GM12873 (cell line): ENCODE results near the gene CFLAR.
A peak's percentile ranks its signal among the peaks of the same experiment; 100 is the strongest.

ENCODE experiments used
- CTCF ChIP-seq: IDR thresholded peaks from 2 replicates; pipeline ENCODE4 v1.5.1; 2012; ENCODE audit warnings: low read depth, mild to moderate bottlenecking, moderate library complexity, low read length, control low read depth; ENCODE audit not compliant: insufficient read depth; ENCODE audit errors: missing control alignments

The CFLAR gene

GRCh38 chr2:201182650-201183364 is 66.8 kb downstream of the CFLAR start, which contains the start of gene CASP10:
Gene CASP10, plus strand, starts transcription at chr2:201183141. Its CDS starts 2,637 bp downstream, at chr2:201185778.
- peak; percentile 60 for TF ChIP-seq CTCF

GRCh38 chr2:201183365-201183727 is 67.4 kb downstream of the CFLAR start:
- TF ChIP-seq CTCF: no peak

GRCh38 chr2:201185863-201186262 is 69.9 kb downstream of the CFLAR start:
- TF ChIP-seq CTCF: no peak

- TF ChIP-seq CTCF: no peak
Observed at GRCh38 chr2:201186982-201187381, 71.0 kb downstream of the CFLAR start.

- no peak for TF ChIP-seq CTCF
Observed at GRCh38 chr2:201188449-201188848, 72.5 kb downstream of the CFLAR start.

- no peak for TF ChIP-seq CTCF
Observed at GRCh38 chr2:201191132-201191875, 75.3 kb downstream of the CFLAR start.

GRCh38 chr2:201194097-201194496 is 78.1 kb downstream of the CFLAR start:
- TF ChIP-seq CTCF: no peak
